Measurements from ENCODE around the gene ATRIP. TPM values are rescaled to one million over a fixed set of nuclear protein-coding genes. Genes with fewer than 3 reads are reported as not detected.

Gene ATRIP
- total and polyA plus RNA-seq, 2 of the 4 experiments (the other 2 are of a cell fraction): 6.8 to 10.8 TPM

- no peaks in the 10 kb centered on the region for H3K9me3 ChIP-seq (ENCODE audit: control insufficient read depth, insufficient read depth, low read length)
- H2BK15ac ChIP-seq (ENCODE audit: low read depth, low read length): no peak overlapping the region
- intact Hi-C loops (cut with micrococcal nuclease) (no loop called here), in situ Hi-C loops (cut with MboI; ENCODE audit: low sequenced_read_pairs) (no loop called here), dilution Hi-C loops (cut with HindIII; ENCODE audit: low sequenced_read_pairs, unreplicated experiment) (no loop called here)
- no peak overlapping the region for H3K4me3 ChIP-seq (ENCODE audit: insufficient read depth, low read depth, low read length)
- no peak overlapping the region for H2BK5ac ChIP-seq (ENCODE audit: low read depth, low read length, poor library complexity, severe bottlenecking)
- TF ChIP-seq MAFK (IDR thresholded peaks at IDR 0.05; ENCODE audit: low read depth, low read length): no peak
- TF ChIP-seq CTCF (conservative IDR thresholded peaks at IDR 0.05; ENCODE audit: low read depth, low read length): no peak
- no peak for TF ChIP-seq CHD1 (IDR thresholded peaks at IDR 0.05; ENCODE audit: low read depth, low read length)
- no peak for TF ChIP-seq CEBPB (IDR thresholded peaks at IDR 0.05; ENCODE audit: low read depth, low read length)
- no peak for TF ChIP-seq ELK1 (IDR thresholded peaks at IDR 0.05; ENCODE audit: borderline replicate concordance, low read depth, low read length)
- no peak for TF ChIP-seq RFX5 (IDR thresholded peaks at IDR 0.05; ENCODE audit: low read depth, low read length)
- no peak for TF ChIP-seq RCOR1 (IDR thresholded peaks at IDR 0.05; ENCODE audit: insufficient replicate concordance, low read length)
- TF ChIP-seq RAD21 (IDR thresholded peaks at IDR 0.05; ENCODE audit: low read length): no peak
- no peak for TF ChIP-seq SMC3 (IDR thresholded peaks at IDR 0.05; ENCODE audit: low read depth, low read length)
- no peak for TF ChIP-seq NFE2L2 (IDR thresholded peaks at IDR 0.05; ENCODE audit: low read depth, low read length)
- TF ChIP-seq MXI1 (IDR thresholded peaks at IDR 0.05; ENCODE audit: borderline replicate concordance, low read depth, low read length): no peak
- TF ChIP-seq POLR2A (IDR thresholded peaks at IDR 0.05; ENCODE audit: low read depth, low read length): no peak
- TF ChIP-seq FOS (IDR thresholded peaks at IDR 0.05; ENCODE audit: low read depth, low read length): no peak
- TF ChIP-seq BHLHE40 (IDR thresholded peaks at IDR 0.05; ENCODE audit: low read depth, low read length): no peak
- no peak for TF ChIP-seq USF2 (IDR thresholded peaks at IDR 0.05; ENCODE audit: low read depth, low read length)
- no peak for TF ChIP-seq MAZ (IDR thresholded peaks at IDR 0.05; ENCODE audit: borderline replicate concordance, low read depth, low read length)
- no peaks in the 10 kb centered on the region for H3K4me1 ChIP-seq (ENCODE audit: control insufficient read depth, insufficient read depth, low read length)
- H3K9ac ChIP-seq (ENCODE audit: low read depth, low read length): no peak overlapping the region
- POLR2A ChIA-PET (ENCODE audit: unreplicated experiment): no interaction called here
- WGBS, 2 experiments (ENCODE audit: extremely low coverage in 2 of 2, insufficient read length in 1 of 2): 90% methylated on average over 4 of the region's 11 CpGs; no CpG with 5 or more reads in 1 of the 2 experiments
- H3K9me1 ChIP-seq (ENCODE audit: insufficient read depth, low read length): no peaks in the 10 kb centered on the region
- no peak overlapping the region for H3K4me2 ChIP-seq (ENCODE audit: low read depth, low read length)
- no peaks in the 10 kb centered on the region for H3K27me3 ChIP-seq (ENCODE audit: control insufficient read depth, insufficient read depth, low read length)
- no peak overlapping the region for H4K5ac ChIP-seq (ENCODE audit: low read depth, low read length)
- DNase-seq (no peak), ATAC-seq (ENCODE audit: low read depth) (no peak)
- CTCF ChIA-PET: no interaction called here
- H3K79me1 ChIP-seq (ENCODE audit: low read depth in 1 of 2, low read length in 2 of 2): no peaks in the 10 kb centered on the region
- H4K20me1 ChIP-seq (ENCODE audit: insufficient read depth, low read length): no peaks in the 10 kb centered on the region; the same call in 1 of the 2 replicates
- no peak overlapping the region for H3K56ac ChIP-seq (ENCODE audit: extremely low read depth, insufficient read depth, low read length)
- no peak overlapping the region for H2AFZ ChIP-seq (replicated peaks; ENCODE audit: low read length, poor library complexity)
- peaks cover 76% of the 10 kb centered on the region for H3K36me3 ChIP-seq (ENCODE audit: control insufficient read depth, insufficient read depth, low read length)
- no peak overlapping the region for H3K4ac ChIP-seq (ENCODE audit: low read depth, low read length)
- no peak overlapping the region for H3K27ac ChIP-seq (ENCODE audit: insufficient read depth, low read length)
- no peak overlapping the region for H3K18ac ChIP-seq (ENCODE audit: low read depth, low read length)
- no peak overlapping the region for H2AK5ac ChIP-seq (ENCODE audit: low read depth, low read length)
- H2BK120ac ChIP-seq (ENCODE audit: low read depth, low read length): no peak overlapping the region
- no peak overlapping the region for H4K91ac ChIP-seq (ENCODE audit: insufficient read depth, low read depth, low read length)
- no TSS peak for BruUV-seq (replicated peaks)
- H4K8ac ChIP-seq (ENCODE audit: low read depth in 2 of 2, low read length in 2 of 2): no peak overlapping the region
- H2BK20ac ChIP-seq (ENCODE audit: low read depth, low read length): no peak overlapping the region
- no peak overlapping the region for H2AK9ac ChIP-seq (replicated peaks; ENCODE audit: low read depth, low read length, poor library complexity)
- H3K14ac ChIP-seq (replicated peaks; ENCODE audit: low read depth, low read length): no peak overlapping the region
- H3K23ac ChIP-seq (ENCODE audit: low read depth, low read length): no peak overlapping the region
These were observed 34.7 kb upstream of the ATRIP start for GRCh38 chr3:48411606-48412374.

All from IMR-90 (cell line).